IMR-90 (cell line): Measurements from ENCODE around the gene HNRNPH1. TPM values are rescaled to one million over a fixed set of nuclear protein-coding genes. Genes with fewer than 3 reads are reported as not detected.

Experiments
- ATAC-seq: fragments of 200-7000 bp; cut with Tn5 transposase; 2 replicates; pipeline ENCODE4 v1.9.1; 2020; ENCODE audit warnings: low read depth, mild to moderate bottlenecking, moderate library complexity
- BruUV-seq: library from RNA; stranded (reverse); fragments of 400-500 nt; replicated peaks from 2 replicates; lab custom pipeline; 2021; lab: Mats Ljungman, UMichigan
- CTCF ChIA-PET: fragments of 300-600 bp; formaldehyde crosslinking; extraction: SDS; loops from one replicate; lab custom pipeline; 2021; ENCODE audit warnings: antibody characterized with exemption; lab: Yijun Ruan, JAX
- POLR2A ChIA-PET: fragments of 300-600 bp; sonication (Branson Sonifier 250); formaldehyde crosslinking; loops from one replicate; lab custom pipeline; 2022; ENCODE audit warnings: antibody characterized with exemption; ENCODE audit not compliant: unreplicated experiment; lab: Charles Lee
- DNase-seq: peaks from one replicate; pipeline ENCODE4 v3.0.0; 2013
- H2AFZ ChIP-seq: replicated peaks from 2 replicates; pipeline ENCODE3; 2013; ENCODE audit warnings: low read length, mild to moderate bottlenecking; ENCODE audit not compliant: poor library complexity
- H2AK5ac ChIP-seq: 2 replicates; pipeline ENCODE4 v1.6.1; 2013; ENCODE audit warnings: low read depth, low read length, inconsistent platforms
- H2AK9ac ChIP-seq: replicated peaks from 2 replicates; pipeline ENCODE3; 2013; ENCODE audit warnings: mild to moderate bottlenecking, low read depth, low read length, moderate library complexity; ENCODE audit not compliant: poor library complexity
- H2BK120ac ChIP-seq: 2 replicates; pipeline ENCODE4 v1.6.1; 2013; ENCODE audit warnings: low read depth, low read length, inconsistent platforms
- H2BK15ac ChIP-seq: 3 replicates; pipeline ENCODE4 v1.6.1; 2013; ENCODE audit warnings: low read depth, low read length, inconsistent platforms
- H2BK20ac ChIP-seq: 2 replicates; pipeline ENCODE4 v1.6.1; 2013; ENCODE audit warnings: low read depth, mild to moderate bottlenecking, inconsistent platforms, low read length, moderate library complexity
- H2BK5ac ChIP-seq: 2 replicates; pipeline ENCODE4 v1.6.1; 2013; ENCODE audit warnings: mild to moderate bottlenecking, low read depth, low read length, inconsistent platforms; ENCODE audit not compliant: poor library complexity, severe bottlenecking
- H3K14ac ChIP-seq: replicated peaks from 2 replicates; pipeline ENCODE4 v1.6.1; 2013; ENCODE audit warnings: low read depth, low read length, inconsistent platforms
- H3K18ac ChIP-seq: 2 replicates; pipeline ENCODE4 v1.6.1; 2013; ENCODE audit warnings: low read depth, low read length, control low read depth
- H3K23ac ChIP-seq: 2 replicates; pipeline ENCODE4 v1.6.1; 2013; ENCODE audit warnings: low read depth, low read length, inconsistent platforms
- H3K27ac ChIP-seq: 2 replicates; pipeline ENCODE4 v1.5.1; 2013; ENCODE audit warnings: mild to moderate bottlenecking, control low read depth, low read length; ENCODE audit not compliant: insufficient read depth
- H3K27me3 ChIP-seq: 2 replicates; pipeline ENCODE4 v1.6.1; 2013; ENCODE audit warnings: low read length; ENCODE audit not compliant: control insufficient read depth, insufficient read depth
- H3K36me3 ChIP-seq: 2 replicates; pipeline ENCODE4 v1.6.1; 2013; ENCODE audit warnings: low read length, mixed read lengths; ENCODE audit not compliant: control insufficient read depth, insufficient read depth
- H3K4ac ChIP-seq: 2 replicates; pipeline ENCODE4 v1.6.1; 2013; ENCODE audit warnings: low read depth, low read length, inconsistent platforms
- H3K4me1 ChIP-seq: 2 replicates; pipeline ENCODE4 v1.6.1; 2013; ENCODE audit warnings: low read length, mixed read lengths; ENCODE audit not compliant: control insufficient read depth, insufficient read depth
- H3K4me2 ChIP-seq: 2 replicates; pipeline ENCODE4 v1.6.1; 2013; ENCODE audit warnings: low read depth, mild to moderate bottlenecking, control low read depth, low read length, moderate library complexity
- H3K4me3 ChIP-seq: 2 replicates; pipeline ENCODE4 v1.5.1; 2013; ENCODE audit warnings: low read depth, mild to moderate bottlenecking, control low read depth, low read length, moderate library complexity; ENCODE audit not compliant: insufficient read depth
- H3K56ac ChIP-seq: 2 replicates; pipeline ENCODE4 v1.6.1; 2013; ENCODE audit warnings: low read length, inconsistent platforms; ENCODE audit not compliant: insufficient read depth; ENCODE audit errors: extremely low read depth
- H3K79me1 ChIP-seq, 2 experiments: 2 replicates each; pipeline ENCODE4 v1.6.1; 2013; ENCODE audit warnings: low read length in 2 of 2, inconsistent platforms in 1 of 2, low read depth in 1 of 2
- H3K9ac ChIP-seq: 2 replicates; pipeline ENCODE4 v1.6.1; 2013; ENCODE audit warnings: low read depth, low read length, control low read depth
- H3K9me1 ChIP-seq: 2 replicates; pipeline ENCODE4 v1.6.1; 2013; ENCODE audit warnings: low read length, inconsistent platforms; ENCODE audit not compliant: insufficient read depth
- H3K9me3 ChIP-seq: 2 replicates; pipeline ENCODE4 v1.6.1; 2013; ENCODE audit warnings: low read length; ENCODE audit not compliant: control insufficient read depth, insufficient read depth
- H4K20me1 ChIP-seq: 2 replicates; pipeline ENCODE4 v1.6.1; 2013; ENCODE audit warnings: low read length, inconsistent platforms; ENCODE audit not compliant: insufficient read depth
- H4K5ac ChIP-seq: 2 replicates; pipeline ENCODE4 v1.6.1; 2013; ENCODE audit warnings: mild to moderate bottlenecking, low read depth, low read length, control low read depth
- H4K8ac ChIP-seq, 2 experiments: 2 replicates each; pipeline ENCODE4 v1.6.1; 2013; ENCODE audit warnings: low read depth in 2 of 2, low read length in 2 of 2, control low read depth in 1 of 2, inconsistent platforms in 1 of 2
- H4K91ac ChIP-seq: 2 replicates; pipeline ENCODE4 v1.6.1; 2013; ENCODE audit warnings: low read depth, low read length, inconsistent platforms; ENCODE audit not compliant: insufficient read depth
- CEBPB ChIP-seq: IDR thresholded peaks from 2 replicates; pipeline ENCODE4 v1.6.1; 2012; ENCODE audit warnings: low read depth, low read length, improper control_type of control experiment
- CTCF ChIP-seq: conservative IDR thresholded peaks from 2 replicates; pipeline ENCODE4 v1.5.1; 2012; ENCODE audit warnings: mild to moderate bottlenecking, low read depth, low read length, improper control_type of control experiment
- RFX5 ChIP-seq: IDR thresholded peaks from 2 replicates; pipeline ENCODE4 v1.8.0; 2012; ENCODE audit warnings: low read depth, mild to moderate bottlenecking, low read length, moderate library complexity
- SMC3 ChIP-seq: fragments of 150-350 bp; IDR thresholded peaks from 2 replicates; pipeline ENCODE4 v1.6.1; 2016; ENCODE audit warnings: low read depth, mild to moderate bottlenecking, antibody characterized with exemption, low read length, moderate library complexity
- WGBS, 2 experiments: methylation state at CpG; one replicate each; pipeline versions ENCODE4 v1.1.5 to v1.1.7; 2013; ENCODE audit warnings: missing lambda C conversion rate in 2 of 2; ENCODE audit not compliant: insufficient read length in 1 of 2; ENCODE audit errors: extremely low coverage in 2 of 2; 5-methylcytosine and 5-hydroxymethylcytosine counted together
- dilution Hi-C: fragments of 300-500 bp; cut with HindIII; formaldehyde crosslinking; loops from one replicate; pipeline ENCODE4 v1.14.3; 2018; ENCODE audit warnings: low sequenced_read_pairs; ENCODE audit not compliant: unreplicated experiment
- in situ Hi-C: fragments of 300-500 bp; cut with MboI; formaldehyde crosslinking; loops from 3 replicates; pipeline ENCODE4 v1.14.3; 2019; ENCODE audit warnings: low sequenced_read_pairs, inconsistent platforms, mixed read lengths
- intact Hi-C: fragments of 100-400 bp; cut with micrococcal nuclease; formaldehyde crosslinking; loops from 2 replicates; pipeline ENCODE4 v1.10.0; 2022
- polyA plus RNA-seq, 3 experiments: library from polyadenylated mRNA; depleted of rRNA; stranded (reverse); fragments of >200 nt; gene quantifications; 2 replicates each; pipeline ENCODE4 v1.2.3, GENCODE V29; 2012; ENCODE audit warnings: low replicate concordance in 1 of 3
- total RNA-seq: library from RNA; depleted of rRNA; stranded (reverse); fragments of >200 nt; gene quantifications from 2 replicates; pipeline ENCODE4 v1.2.3, GENCODE V29; 2012

HNRNPH1 gene
- total and polyA plus RNA-seq, 2 of the 4 experiments (the other 2 are of a cell fraction), result 288 to 300 TPM

- ChIA-PET POLR2A (no interaction called here), CTCF (no interaction called here)
- peaks cover 89% of the 10 kb centered on the region for H4K20me1 ChIP-seq
- H4K91ac ChIP-seq, result no peak overlapping the region
- no peak overlapping the region for H3K4me2 ChIP-seq
- intact Hi-C loops (no loop called here), in situ Hi-C loops (no loop called here), dilution Hi-C loops (no loop called here)
- peaks cover 22 to 60% of the 10 kb centered on the region in 2 experiments for H3K79me1 ChIP-seq
- H3K9me3 ChIP-seq, result no peaks in the 10 kb centered on the region
- H3K27me3 ChIP-seq, result no peaks in the 10 kb centered on the region
- H2BK5ac ChIP-seq, result no peak overlapping the region
- H2BK15ac ChIP-seq, result no peak overlapping the region
- peaks cover 8% of the 10 kb centered on the region; the same call in 1 of the 2 replicates for H3K9me1 ChIP-seq
- H3K4me3 ChIP-seq, result no peak overlapping the region
- WGBS, 2 experiments, result 40% methylated on average over 3 of the region's 8 CpGs; no CpG with 5 or more reads in 1 of the 2 experiments
- H2BK120ac ChIP-seq, result no peak overlapping the region
- no peak overlapping the region for H2BK20ac ChIP-seq
- H2AK5ac ChIP-seq, result no peak overlapping the region
- no peak overlapping the region for H3K23ac ChIP-seq
- H3K14ac ChIP-seq, result no peak overlapping the region
- H3K36me3 ChIP-seq, result peaks cover 74% of the 10 kb centered on the region
- no TSS peak for BruUV-seq
- peaks cover 9% of the 10 kb centered on the region for H3K4me1 ChIP-seq
- H3K18ac ChIP-seq, result no peak overlapping the region
- TF ChIP-seq CTCF (no peak), RFX5 (no peak), CEBPB (no peak), SMC3 (no peak)
- H2AK9ac ChIP-seq, result no peak overlapping the region
- H3K56ac ChIP-seq, result no peak overlapping the region
- no peak overlapping the region for H4K5ac ChIP-seq
- no peak for ATAC-seq
- H3K9ac ChIP-seq, result no peak overlapping the region
- DNase-seq, result no peak
- no peak overlapping the region for H4K8ac ChIP-seq
- H2AFZ ChIP-seq, result no peak overlapping the region
- H3K27ac ChIP-seq, result no peak overlapping the region
- H3K4ac ChIP-seq, result no peak overlapping the region
Measured at GRCh38 chr5:179609834-179610108, 13.7 kb downstream of the HNRNPH1 start.
